Prostate gland (tissue), 2 donors: Measurements from ENCODE around the gene TMEM120A. TPM values are rescaled to one million over a fixed set of nuclear protein-coding genes. Genes with fewer than 3 reads are reported as not detected.

ENCODE experiments used
- DNase-seq: peaks from one replicate; pipeline ENCODE4 v3.0.0-alpha.2; 2019; ENCODE audit warnings: low spot score
- H3K27ac ChIP-seq, 2 donors: fragments of 200-600 bp; sonication (generic); 2 replicates each; pipeline ENCODE4 v1.5.1; 2017 to 2019
- H3K27me3 ChIP-seq: fragments of 200-600 bp; sonication (generic); replicated peaks from 2 replicates; pipeline ENCODE4 v1.5.1; 2019; ENCODE audit not compliant: insufficient read depth
- H3K36me3 ChIP-seq, 2 donors: fragments of 200-600 bp; sonication (generic); 1 replicate in 1 of 2; 2 replicates in 1 of 2; pipeline versions ENCODE4 v1.5.1 to v1.8.1; 2017 to 2019
- H3K4me1 ChIP-seq: fragments of 200-600 bp; sonication (generic); replicated peaks from 2 replicates; pipeline ENCODE4 v1.5.1; 2019
- H3K4me3 ChIP-seq, 2 donors: fragments of 200-600 bp; sonication (generic); 2 replicates each; pipeline ENCODE4 v1.5.1; 2017 to 2019
- H3K9me3 ChIP-seq: fragments of 200-600 bp; sonication (generic); 2 replicates; pipeline ENCODE4 v1.5.1; 2017
- CTCF ChIP-seq, 4 experiments: fragments of 200-600 bp in 2 of 4; fragments of 450-650 bp in 2 of 4; sonication (generic) in 2 of 4; IDR thresholded peaks; 1 replicate in 3 of 4; 2 replicates in 1 of 4; pipeline ENCODE4 v1.5.1; 2016 to 2019; ENCODE audit warnings: antibody characterized with exemption in 4 of 4, mild to moderate bottlenecking in 2 of 4, moderate library complexity in 2 of 4
- POLR2A ChIP-seq: fragments of 450-650 bp; IDR thresholded peaks from one replicate; pipeline ENCODE4 v1.6.1; 2016; ENCODE audit warnings: antibody characterized with exemption, mild to moderate bottlenecking
- POLR2AphosphoS5 ChIP-seq: sonication (generic); formaldehyde crosslinking; IDR thresholded peaks from one replicate; pipeline ENCODE4 v1.6.1; 2017; ENCODE audit warnings: antibody characterized with exemption
- WGBS: methylation state at CpG from one replicate; pipeline ENCODE4 v1.1.5; 2018; 5-methylcytosine and 5-hydroxymethylcytosine counted together
- intact Hi-C: fragments of 100-400 bp; cut with DNase I; formaldehyde crosslinking; loops from one replicate; pipeline ENCODE4 v1.14.2; 2022
- total RNA-seq, 2 donors: library from RNA; depleted of rRNA; stranded (reverse); fragments of >200 nt; gene quantifications; one replicate each; pipeline ENCODE4 v1.1.0, GENCODE V29; 2016

Gene TMEM120A
- total RNA-seq, 2 donors from 2014 or later: 20.2 to 40.8 TPM

GRCh38 chr7:75995996-75996395, 1.6 kb upstream of the TMEM120A start:
- no peak for TF ChIP-seq CTCF (IDR thresholded peaks at IDR 0.05)
- no peak for TF ChIP-seq POLR2AphosphoS5
- no peak for TF ChIP-seq POLR2A
- Histone ChIP-seq H3K4me1 (peaks cover 5% of the 10 kb centered on the region), H3K27ac (no peak overlapping the region), H3K4me3 (no peak overlapping the region), H3K36me3 (no peaks in the 10 kb centered on the region), H3K27me3 (no peaks in the 10 kb centered on the region), H3K9me3 (no peaks in the 10 kb centered on the region)
- 98% methylated on average over 5 of the region's 5 CpGs for WGBS
- no peak for DNase-seq
- intact Hi-C loops: loop anchor here (10.0 kb wide), 1 partner anchor 81 kb away; the partner anchor contains the start of gene POR

- no peak for DNase-seq
- Histone ChIP-seq H3K4me1 (peaks cover 5% of the 10 kb centered on the region), H3K27me3 (no peaks in the 10 kb centered on the region), H3K36me3 (no peaks in the 10 kb centered on the region), H3K27ac (peak overlapping the region; percentile 88 to 91), H3K4me3 (peak overlapping the region; percentile 84 to 99), H3K9me3 (no peaks in the 10 kb centered on the region)
- TF ChIP-seq POLR2A: no peak
- TF ChIP-seq CTCF (IDR thresholded peaks at IDR 0.05): no peak
- no peak for TF ChIP-seq POLR2AphosphoS5
- WGBS: 35% methylated on average over 11 of the region's 11 CpGs
- intact Hi-C loops: loop anchor here (10.0 kb wide), 1 partner anchor 80 kb away; the partner anchor contains the start of gene POR
Observed at GRCh38 chr7:75995052-75995471, 667 bp upstream of the TMEM120A start.

- H3K27me3 ChIP-seq: no peaks in the 10 kb centered on the region
- H3K36me3 ChIP-seq: no peaks in the 10 kb centered on the region
- no peak for DNase-seq
- peaks cover 10% of the 10 kb centered on the region for H3K4me1 ChIP-seq
- 1% methylated on average over 38 of the region's 40 CpGs for WGBS
- peak overlapping the region; percentile 88 to 91 for H3K27ac ChIP-seq
- TF ChIP-seq POLR2AphosphoS5: peak; percentile 25
- TF ChIP-seq POLR2A: no peak
- no peaks in the 10 kb centered on the region for H3K9me3 ChIP-seq
- intact Hi-C loops: loop anchor here (10.0 kb wide), 1 partner anchor 79 kb away; the partner anchor contains the start of gene POR
- peak overlapping the region; percentile 84 to 99 for H3K4me3 ChIP-seq
Observed at GRCh38 chr7:75993689-75994387, 557 bp downstream of the TMEM120A start.

- Histone ChIP-seq H3K27ac (no peak overlapping the region), H3K36me3 (no peaks in the 10 kb centered on the region), H3K4me3 (no peak overlapping the region), H3K27me3 (no peaks in the 10 kb centered on the region), H3K4me1 (peaks cover 10% of the 10 kb centered on the region), H3K9me3 (no peaks in the 10 kb centered on the region)
- 82% methylated on average over 19 of the region's 20 CpGs for WGBS
- intact Hi-C loops: loop anchor here (10.0 kb wide), 1 partner anchor 77 kb away; the partner anchor contains the start of gene POR
- no peak for DNase-seq
- TF ChIP-seq CTCF (IDR thresholded peaks at IDR 0.05) (no peak), POLR2A (no peak), POLR2AphosphoS5 (no peak)
Observed at GRCh38 chr7:75992083-75992755, 2.2 kb downstream of the TMEM120A start.

- Histone ChIP-seq H3K36me3 (peaks cover 0 to 3% of the 10 kb centered on the region in 2 donors), H3K9me3 (no peaks in the 10 kb centered on the region), H3K27me3 (no peaks in the 10 kb centered on the region), H3K4me3 (no peak overlapping the region), H3K4me1 (peaks cover 10% of the 10 kb centered on the region), H3K27ac (no peak overlapping the region)
- WGBS: 93% methylated on average over 9 of the region's 9 CpGs
- intact Hi-C loops: loop anchor here (10.0 kb wide), 1 partner anchor 77 kb away; the partner anchor contains the start of gene POR
- no peak for TF ChIP-seq POLR2A
- no peak for TF ChIP-seq CTCF (IDR thresholded peaks at IDR 0.05)
- TF ChIP-seq POLR2AphosphoS5: no peak
- DNase-seq: no peak
Observed at GRCh38 chr7:75991531-75992082, 2.8 kb downstream of the TMEM120A start.
